Thoracic aorta (tissue), 2 donors: ENCODE data around the gene AKAP10. TPM values are rescaled to one million over a fixed set of nuclear protein-coding genes. Genes with fewer than 3 reads are reported as not detected.

ENCODE experiments used
- ATAC-seq: fragments of 150-250 bp; one replicate; pipeline ENCODE4 v1.8.0; 2017; ENCODE audit warnings: low read depth; ENCODE audit not compliant: insufficient number of reproducible peaks, low FRiP score
- DNase-seq: peaks from one replicate; pipeline ENCODE4 v3.0.0-alpha.2; 2020; ENCODE audit warnings: low spot score
- H3K27ac ChIP-seq, 2 donors: fragments of 200-600 bp; sonication (generic); 1 replicate in 1 of 2; 2 replicates in 1 of 2; pipeline ENCODE4 v1.5.1; 2016; ENCODE audit warnings: mild to moderate bottlenecking in 2 of 2, moderate library complexity in 2 of 2
- H3K27me3 ChIP-seq: fragments of 200-600 bp; sonication (generic); replicated peaks from 2 replicates; pipeline ENCODE4 v1.6.0; 2016; ENCODE audit warnings: mild to moderate bottlenecking; ENCODE audit not compliant: insufficient read depth
- H3K36me3 ChIP-seq: fragments of 200-600 bp; sonication (generic); one replicate; pipeline ENCODE4 v1.5.1; 2016
- H3K4me1 ChIP-seq, 2 donors: fragments of 200-600 bp; sonication (generic); 1 replicate in 1 of 2; 2 replicates in 1 of 2; pipeline versions ENCODE4 v1.5.1 to v1.6.0; 2016; ENCODE audit warnings: low read depth in 2 of 2, mild to moderate bottlenecking in 1 of 2; ENCODE audit not compliant: control insufficient read depth in 1 of 2
- H3K4me3 ChIP-seq: fragments of 200-600 bp; sonication (generic); 2 replicates; pipeline ENCODE4 v1.5.1; 2016; ENCODE audit warnings: mild to moderate bottlenecking
- H3K9me3 ChIP-seq: fragments of 200-600 bp; sonication (generic); 2 replicates; pipeline ENCODE4 v1.5.1; 2016
- total RNA-seq, 2 donors: library from RNA; depleted of rRNA; stranded (reverse); fragments of >200 nt; gene quantifications; one replicate each; pipeline versions ENCODE4 v1.1.0 to v1.2.3, GENCODE V29; 2016
- TF ChIP-seq, protein P1 (sequence below): fragments of 200-600 bp; sonication (generic); IDR thresholded peaks from one replicate; pipeline ENCODE4 v1.5.1; 2019; ENCODE audit warnings: antibody characterized with exemption

The AKAP10 gene
- total RNA-seq, 2 donors from 2014 or later: 29.6 to 48.5 TPM

DNA sequence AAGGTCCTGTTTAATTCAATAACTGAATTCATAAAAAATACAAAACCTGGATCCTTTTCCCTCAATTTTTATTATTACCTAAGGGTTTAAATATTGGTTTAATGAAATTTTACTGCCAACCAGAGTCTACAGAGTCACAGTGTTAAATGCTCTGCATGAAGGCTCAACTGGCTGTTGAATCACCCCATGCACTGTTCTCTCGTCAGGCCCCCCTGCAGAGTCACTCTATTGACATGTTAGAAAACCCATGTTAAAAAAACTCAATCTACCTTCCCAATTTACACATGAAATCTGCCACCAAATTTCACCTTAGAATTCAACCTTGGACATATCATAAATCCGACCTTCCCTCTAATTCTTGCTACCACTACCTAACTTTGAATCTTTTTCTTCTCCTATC is 66.6 kb downstream of the AKAP10 start:
- no peak for DNase-seq
- TF ChIP-seq, protein P1, sequence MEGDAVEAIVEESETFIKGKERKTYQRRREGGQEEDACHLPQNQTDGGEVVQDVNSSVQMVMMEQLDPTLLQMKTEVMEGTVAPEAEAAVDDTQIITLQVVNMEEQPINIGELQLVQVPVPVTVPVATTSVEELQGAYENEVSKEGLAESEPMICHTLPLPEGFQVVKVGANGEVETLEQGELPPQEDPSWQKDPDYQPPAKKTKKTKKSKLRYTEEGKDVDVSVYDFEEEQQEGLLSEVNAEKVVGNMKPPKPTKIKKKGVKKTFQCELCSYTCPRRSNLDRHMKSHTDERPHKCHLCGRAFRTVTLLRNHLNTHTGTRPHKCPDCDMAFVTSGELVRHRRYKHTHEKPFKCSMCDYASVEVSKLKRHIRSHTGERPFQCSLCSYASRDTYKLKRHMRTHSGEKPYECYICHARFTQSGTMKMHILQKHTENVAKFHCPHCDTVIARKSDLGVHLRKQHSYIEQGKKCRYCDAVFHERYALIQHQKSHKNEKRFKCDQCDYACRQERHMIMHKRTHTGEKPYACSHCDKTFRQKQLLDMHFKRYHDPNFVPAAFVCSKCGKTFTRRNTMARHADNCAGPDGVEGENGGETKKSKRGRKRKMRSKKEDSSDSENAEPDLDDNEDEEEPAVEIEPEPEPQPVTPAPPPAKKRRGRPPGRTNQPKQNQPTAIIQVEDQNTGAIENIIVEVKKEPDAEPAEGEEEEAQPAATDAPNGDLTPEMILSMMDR: no peak
- no peak for ATAC-seq
- Histone ChIP-seq H3K4me1 (no peaks in the 10 kb centered on the region), H3K36me3 (peaks cover 50% of the 10 kb centered on the region), H3K27ac (no peak overlapping the region), H3K4me3 (no peak overlapping the region), H3K9me3 (no peaks in the 10 kb centered on the region), H3K27me3 (no peaks in the 10 kb centered on the region)

DNA sequence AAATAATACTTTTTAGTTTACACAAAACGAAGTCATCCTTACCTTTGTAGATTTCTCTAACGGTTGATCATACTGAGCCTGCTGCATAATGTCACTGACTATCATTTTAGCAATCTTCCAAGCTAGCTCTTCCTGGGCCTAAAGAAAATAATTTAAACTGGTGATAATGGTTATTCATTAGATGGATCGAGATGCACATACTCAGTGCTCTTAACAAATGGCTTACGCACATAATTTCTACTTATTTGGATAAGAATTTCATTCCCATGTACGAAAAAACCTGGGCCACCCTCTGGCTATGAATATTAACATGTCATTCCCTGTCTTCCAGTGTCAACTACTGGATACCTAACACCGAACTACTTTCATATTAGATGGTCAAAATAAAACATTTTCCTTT is 68.5 kb downstream of the AKAP10 start:
- Histone ChIP-seq H3K27me3 (no peaks in the 10 kb centered on the region), H3K27ac (no peak overlapping the region), H3K36me3 (peaks cover 51% of the 10 kb centered on the region), H3K4me3 (no peak overlapping the region), H3K4me1 (no peaks in the 10 kb centered on the region), H3K9me3 (no peaks in the 10 kb centered on the region)
- ATAC-seq: no peak
- DNase-seq: no peak
- TF ChIP-seq, protein P1: no peak

DNA sequence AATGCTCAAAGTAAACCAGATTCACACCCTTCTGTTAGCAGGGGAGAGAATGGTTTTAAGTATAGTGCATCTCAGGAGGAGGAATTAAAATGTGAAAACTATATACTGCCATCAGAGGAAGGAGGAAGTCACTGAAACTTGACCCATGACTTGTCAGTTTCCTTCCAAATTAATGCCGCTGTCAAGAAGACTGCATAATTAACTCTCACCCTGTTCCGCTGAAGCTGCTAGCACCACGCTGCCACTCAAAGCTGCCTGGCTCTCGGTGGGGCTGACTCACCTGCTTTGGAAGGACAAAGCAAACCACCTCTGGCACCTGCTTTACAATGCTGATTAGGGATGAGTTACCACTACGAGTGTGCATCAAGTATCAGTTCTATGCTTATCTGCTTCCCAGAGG is 72.1 kb downstream of the AKAP10 start:
- Histone ChIP-seq H3K27ac (no peak overlapping the region), H3K27me3 (no peaks in the 10 kb centered on the region), H3K4me3 (no peak overlapping the region), H3K4me1 (no peaks in the 10 kb centered on the region), H3K9me3 (no peaks in the 10 kb centered on the region), H3K36me3 (peaks cover 48% of the 10 kb centered on the region)
- ATAC-seq (no peak), DNase-seq (no peak)
- TF ChIP-seq, protein P1: no peak

DNA sequence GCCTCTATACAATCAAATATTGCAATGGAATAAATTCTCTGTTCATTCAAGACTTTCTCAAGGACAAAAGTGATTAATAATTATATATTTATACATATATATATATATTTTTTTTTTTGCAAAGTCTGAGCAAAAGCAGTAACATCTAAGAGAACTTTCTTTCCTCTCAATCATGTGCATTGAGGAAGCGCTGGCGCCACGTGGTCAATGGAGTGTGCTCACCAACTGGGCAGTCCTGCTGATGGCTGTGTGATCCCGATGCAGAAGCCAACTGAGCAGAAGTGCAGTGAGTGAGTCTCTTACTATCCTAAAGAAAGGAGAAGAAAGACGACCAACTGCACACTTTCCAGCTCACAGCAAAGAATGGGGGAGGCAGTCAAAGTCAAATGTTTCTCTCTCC is 72.7 kb downstream of the AKAP10 start:
- no peak for DNase-seq

DNA sequence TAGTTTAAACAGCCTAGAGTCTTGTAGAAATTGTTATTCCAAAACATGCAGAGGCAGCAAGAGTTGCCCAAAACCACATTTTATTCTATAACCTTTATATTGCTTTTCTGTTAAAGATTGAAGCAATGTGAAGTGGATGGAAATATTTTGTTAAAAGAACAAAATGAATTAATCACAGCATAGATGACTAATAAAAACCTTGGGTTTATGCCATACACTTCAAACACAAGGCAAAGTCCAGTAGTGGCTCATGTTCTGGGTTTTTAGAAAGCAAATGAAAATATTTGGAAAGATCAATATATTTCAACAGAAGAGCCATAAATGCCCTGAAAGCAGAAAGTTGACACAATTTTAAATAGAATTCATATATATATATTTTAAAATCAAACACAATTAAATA is 73.2 kb downstream of the AKAP10 start:
- Histone ChIP-seq H3K4me1 (no peaks in the 10 kb centered on the region), H3K4me3 (no peak overlapping the region), H3K36me3 (peaks cover 43% of the 10 kb centered on the region), H3K27me3 (no peaks in the 10 kb centered on the region), H3K9me3 (no peaks in the 10 kb centered on the region), H3K27ac (no peak overlapping the region)
- ATAC-seq (no peak), DNase-seq (no peak)
- TF ChIP-seq, protein P1: no peak

More for the DNA sequence above, 72.7 kb downstream of the AKAP10 start:
- Histone ChIP-seq H3K4me3 (no peak overlapping the region), H3K27me3 (no peaks in the 10 kb centered on the region), H3K4me1 (no peaks in the 10 kb centered on the region), H3K27ac (no peak overlapping the region), H3K9me3 (no peaks in the 10 kb centered on the region), H3K36me3 (peaks cover 48% of the 10 kb centered on the region)
- TF ChIP-seq, protein P1: no peak
- no peak for ATAC-seq
